GM12872 (cell line): ENCODE measurements around the gene PRR5L.

Experiments used
- TF ChIP-seq, protein P1 (sequence below): IDR thresholded peaks from 3 replicates; pipeline ENCODE4 v1.5.1; 2011; ENCODE audit warnings: low read depth, mild to moderate bottlenecking, low read length, moderate library complexity; ENCODE audit not compliant: insufficient read depth

Gene PRR5L

GRCh38 chr11:36258730-36259360 lies 37.2 kb upstream of the PRR5L start:
- TF ChIP-seq, protein P1, sequence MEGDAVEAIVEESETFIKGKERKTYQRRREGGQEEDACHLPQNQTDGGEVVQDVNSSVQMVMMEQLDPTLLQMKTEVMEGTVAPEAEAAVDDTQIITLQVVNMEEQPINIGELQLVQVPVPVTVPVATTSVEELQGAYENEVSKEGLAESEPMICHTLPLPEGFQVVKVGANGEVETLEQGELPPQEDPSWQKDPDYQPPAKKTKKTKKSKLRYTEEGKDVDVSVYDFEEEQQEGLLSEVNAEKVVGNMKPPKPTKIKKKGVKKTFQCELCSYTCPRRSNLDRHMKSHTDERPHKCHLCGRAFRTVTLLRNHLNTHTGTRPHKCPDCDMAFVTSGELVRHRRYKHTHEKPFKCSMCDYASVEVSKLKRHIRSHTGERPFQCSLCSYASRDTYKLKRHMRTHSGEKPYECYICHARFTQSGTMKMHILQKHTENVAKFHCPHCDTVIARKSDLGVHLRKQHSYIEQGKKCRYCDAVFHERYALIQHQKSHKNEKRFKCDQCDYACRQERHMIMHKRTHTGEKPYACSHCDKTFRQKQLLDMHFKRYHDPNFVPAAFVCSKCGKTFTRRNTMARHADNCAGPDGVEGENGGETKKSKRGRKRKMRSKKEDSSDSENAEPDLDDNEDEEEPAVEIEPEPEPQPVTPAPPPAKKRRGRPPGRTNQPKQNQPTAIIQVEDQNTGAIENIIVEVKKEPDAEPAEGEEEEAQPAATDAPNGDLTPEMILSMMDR: peak; percentile 49; the same call in 1 of the 3 replicates

DNA sequence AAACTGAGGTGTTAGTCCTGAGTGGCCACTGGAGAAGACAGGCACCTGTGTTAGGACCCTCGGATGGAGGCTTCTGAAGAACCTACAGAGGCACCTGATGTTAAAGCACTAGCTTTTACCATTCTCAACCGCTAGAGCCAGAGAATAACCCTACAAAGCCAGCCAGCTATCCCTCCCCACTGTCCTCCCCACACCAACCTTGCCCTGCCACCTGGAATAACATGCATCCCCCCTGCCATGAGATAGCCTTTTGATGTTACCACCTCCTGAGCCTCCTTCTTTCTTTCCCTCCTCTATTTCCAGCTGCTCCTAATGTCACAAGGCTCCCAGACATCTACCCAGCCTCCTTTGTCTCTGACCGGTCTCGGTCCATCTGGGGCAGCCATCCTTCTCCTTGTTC lies 35.0 kb upstream of the PRR5L start:
- TF ChIP-seq, protein P1: no peak

- TF ChIP-seq, protein P1: no peak
These were observed 31.8 kb upstream of the PRR5L start for GRCh38 chr11:36264011-36264972.

- TF ChIP-seq, protein P1: no peak
These were observed 31.1 kb upstream of the PRR5L start for GRCh38 chr11:36264973-36265344.

- TF ChIP-seq, protein P1: peak; percentile 89
These were observed 30.1 kb upstream of the PRR5L start for GRCh38 chr11:36265793-36266628.

DNA sequence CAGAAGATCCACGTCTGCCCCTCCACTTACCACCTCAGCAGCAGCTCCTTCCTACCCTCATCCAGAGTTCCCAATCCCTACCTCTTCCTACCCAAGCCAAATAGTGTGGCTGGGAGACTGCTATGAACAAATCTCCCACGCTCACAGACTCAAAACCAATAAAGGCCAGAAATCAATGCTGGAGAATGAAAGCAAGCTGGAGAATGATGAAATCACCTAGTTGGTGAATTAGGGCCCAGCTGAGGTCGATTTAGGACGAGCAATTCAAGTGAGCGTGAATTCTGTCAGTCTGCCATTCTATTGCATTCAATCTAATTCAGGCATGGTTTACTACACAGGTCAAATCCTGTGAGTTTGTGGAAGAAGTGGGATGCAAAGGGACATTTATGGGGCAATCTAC lies 29.3 kb upstream of the PRR5L start:
- TF ChIP-seq, protein P1: no peak
